Fibroblast of gingiva (primary cell): ENCODE data around the gene AEBP2.
"Not testable (repeated sequence)": the region's sequence is repeated elsewhere in the genome, so short reads cannot be mapped to it uniquely, and the experiment has no call there.

Experiments
- DNase-seq: peaks from one replicate; pipeline ENCODE4 v3.0.0-alpha.2; 2011; ENCODE audit warnings: low read depth

The AEBP2 gene

GRCh38 chr12:19507823-19508222 is 68.5 kb downstream of the AEBP2 start:
- peak; percentile 33 for DNase-seq

- DNase-seq: no peak
These were observed 71.2 kb downstream of the AEBP2 start for GRCh38 chr12:19510461-19510860.

GRCh38 chr12:19515179-19515578 is 75.9 kb downstream of the AEBP2 start:
- no peak for DNase-seq

- no peak for DNase-seq
These were observed 78.3 kb downstream of the AEBP2 start for GRCh38 chr12:19517583-19517982.

GRCh38 chr12:19518209-19518608 is 78.9 kb downstream of the AEBP2 start:
- no peak for DNase-seq

GRCh38 chr12:19520646-19521415 is 81.5 kb downstream of the AEBP2 start:
- DNase-seq: no peak

- no peak for DNase-seq
These were observed 86.0 kb downstream of the AEBP2 start for GRCh38 chr12:19525274-19525673.

- no peak for DNase-seq
These were observed 88.6 kb downstream of the AEBP2 start for GRCh38 chr12:19527866-19528265.

- no peak for DNase-seq
These were observed 89.5 kb downstream of the AEBP2 start for GRCh38 chr12:19528750-19529149.

GRCh38 chr12:19529951-19530636 is 90.8 kb downstream of the AEBP2 start:
- peak; percentile 19 for DNase-seq

- peak; percentile 34 for DNase-seq
These were observed 91.3 kb downstream of the AEBP2 start for GRCh38 chr12:19530637-19531023.

- DNase-seq: no peak
These were observed 94.3 kb downstream of the AEBP2 start for GRCh38 chr12:19533567-19533966.

GRCh38 chr12:19539071-19539470 is 99.8 kb downstream of the AEBP2 start:
- no peak for DNase-seq

GRCh38 chr12:19539836-19540235 is 100.5 kb downstream of the AEBP2 start:
- no peak for DNase-seq

- DNase-seq: no peak
These were observed 103.3 kb downstream of the AEBP2 start for GRCh38 chr12:19542606-19543005.

GRCh38 chr12:19544353-19544752 is 105.1 kb downstream of the AEBP2 start:
- no peak for DNase-seq

GRCh38 chr12:19545301-19545700 is 106.0 kb downstream of the AEBP2 start:
- no peak for DNase-seq

- DNase-seq: peak; percentile 76
These were observed 106.7 kb downstream of the AEBP2 start for GRCh38 chr12:19546027-19546426.

- DNase-seq: peak; percentile 8
These were observed 107.4 kb downstream of the AEBP2 start for GRCh38 chr12:19546611-19547162.

GRCh38 chr12:19547271-19547671 is 108.0 kb downstream of the AEBP2 start:
- peak; percentile 12 for DNase-seq

GRCh38 chr12:19548834-19549233 is 109.5 kb downstream of the AEBP2 start:
- no peak for DNase-seq

- no peak for DNase-seq
These were observed 111.3 kb downstream of the AEBP2 start for GRCh38 chr12:19550626-19551025.

- not testable (repeated sequence) for DNase-seq
These were observed 113.3 kb downstream of the AEBP2 start for GRCh38 chr12:19552441-19553097.
